ENCODE results near the gene LDAF1. TPM values are rescaled to one million over a fixed set of nuclear protein-coding genes. Genes with fewer than 3 reads are reported as not detected.
"Not testable (repeated sequence)": the region's sequence is repeated elsewhere in the genome, so short reads cannot be mapped to it uniquely, and the experiment has no call there.

The LDAF1 gene
- polyA plus RNA-seq, 1 donor from 2014 or later = 29.7 TPM

- not testable (repeated sequence) for H3K36me3 Mint-ChIP-seq, H3K27ac Mint-ChIP-seq, H3K9me3 Mint-ChIP-seq, H3K27me3 Mint-ChIP-seq
- peaks cover 5 to 18% (median 6%) of the 10 kb centered on the region in 3 donors for H3K4me1 Mint-ChIP-seq
- H3K4me3 Mint-ChIP-seq = peak overlapping the region in 1 of 4 donors; percentile 20
These were observed 2.5 kb upstream of the LDAF1 start for GRCh38 chr16:21156011-21156410.

DNA sequence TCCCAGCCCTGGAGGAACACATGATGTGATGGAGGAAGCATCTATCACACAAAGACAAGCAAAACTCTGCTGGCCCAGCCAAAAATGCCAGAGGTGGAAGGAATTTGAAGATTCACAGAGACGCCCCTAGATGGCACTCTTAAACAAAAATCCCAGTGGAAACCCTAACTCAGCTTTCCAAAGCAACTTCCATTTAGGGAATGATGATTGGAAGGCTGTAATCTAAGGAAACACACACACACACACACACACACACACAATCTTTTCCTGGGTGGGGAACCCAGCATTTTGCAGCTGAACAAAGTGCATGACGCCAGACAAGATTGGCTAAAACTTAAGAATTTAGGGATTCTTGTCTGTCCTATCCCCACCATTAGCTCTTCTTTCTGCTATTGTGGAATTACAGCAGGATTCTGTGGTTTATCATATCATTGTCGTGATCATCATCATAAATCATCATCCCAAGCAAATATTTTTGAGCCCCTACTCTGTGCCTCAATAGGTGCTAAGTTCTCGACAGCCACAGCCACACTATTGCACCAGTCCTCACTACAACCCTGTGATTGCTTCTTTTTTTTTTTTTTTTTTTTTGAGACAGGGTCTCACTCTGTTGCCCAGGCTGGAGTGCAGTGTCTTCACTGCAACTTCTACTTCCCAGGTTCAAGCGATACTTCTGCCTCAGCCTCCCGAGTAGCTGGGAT, 1.6 kb upstream of the LDAF1 start:
- H3K9me3 Mint-ChIP-seq = no peaks in the 10 kb centered on the region
- H3K27ac Mint-ChIP-seq = peak overlapping the region in 1 of 3 donors; percentile 18
- H3K36me3 Mint-ChIP-seq = no peaks in the 10 kb centered on the region
- no peaks in the 10 kb centered on the region for H3K27me3 Mint-ChIP-seq
- peak overlapping the region in 3 of 4 donors; percentile 34 to 90 (median 72) for H3K4me3 Mint-ChIP-seq
- H3K4me1 Mint-ChIP-seq = peaks cover 5 to 18% (median 6%) of the 10 kb centered on the region in 3 donors

- no peaks in the 10 kb centered on the region for H3K36me3 Mint-ChIP-seq
- peak overlapping the region; percentile 90 to 97 (median 94) for H3K4me3 Mint-ChIP-seq
- no peaks in the 10 kb centered on the region for H3K27me3 Mint-ChIP-seq
- H3K9me3 Mint-ChIP-seq = no peaks in the 10 kb centered on the region
- peak overlapping the region in 1 of 3 donors; percentile 63 for H3K27ac Mint-ChIP-seq
- peaks cover 5 to 18% (median 6%) of the 10 kb centered on the region in 3 donors for H3K4me1 Mint-ChIP-seq
These were observed 842 bp upstream of the LDAF1 start for GRCh38 chr16:21157632-21158031.

- Mint-ChIP-seq H3K4me3 (peak overlapping the region; percentile 90 to 97 (median 94)), H3K27me3 (no peaks in the 10 kb centered on the region), H3K27ac (peak overlapping the region in 2 of 3 donors; percentile 51 to 83), H3K9me3 (no peaks in the 10 kb centered on the region), H3K36me3 (peaks cover 5% of the 10 kb centered on the region), H3K4me1 (peaks cover 6 to 18% (median 10%) of the 10 kb centered on the region in 3 donors)
These were observed 942 bp downstream of the LDAF1 start for GRCh38 chr16:21159281-21159951.

DNA sequence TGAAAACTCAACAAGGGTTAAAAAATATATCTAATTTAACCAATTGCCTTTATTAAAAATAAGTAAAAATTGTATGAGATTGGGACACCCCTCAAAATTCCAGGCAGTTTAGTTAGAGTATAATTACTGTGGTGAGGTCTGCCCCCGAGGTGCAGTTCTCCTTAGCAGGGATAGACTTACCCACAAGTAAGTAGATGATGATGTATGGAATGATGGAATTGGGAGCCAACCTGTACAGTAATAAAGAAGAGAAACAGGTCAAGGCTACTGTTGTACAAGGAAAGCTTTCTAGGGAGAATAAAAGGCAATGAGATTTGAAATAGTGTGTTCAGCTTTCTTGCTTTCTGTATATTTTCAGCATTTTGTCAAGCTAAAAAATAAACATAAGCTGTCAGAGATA, 1.8 kb downstream of the LDAF1 start:
- H3K27ac Mint-ChIP-seq = no peak overlapping the region
- peaks cover 12% of the 10 kb centered on the region for H3K36me3 Mint-ChIP-seq
- H3K27me3 Mint-ChIP-seq = no peaks in the 10 kb centered on the region
- no peaks in the 10 kb centered on the region for H3K9me3 Mint-ChIP-seq
- peak overlapping the region in 2 of 4 donors; percentile 65 to 90 for H3K4me3 Mint-ChIP-seq
- peaks cover 6 to 18% (median 12%) of the 10 kb centered on the region in 3 donors for H3K4me1 Mint-ChIP-seq

DNA sequence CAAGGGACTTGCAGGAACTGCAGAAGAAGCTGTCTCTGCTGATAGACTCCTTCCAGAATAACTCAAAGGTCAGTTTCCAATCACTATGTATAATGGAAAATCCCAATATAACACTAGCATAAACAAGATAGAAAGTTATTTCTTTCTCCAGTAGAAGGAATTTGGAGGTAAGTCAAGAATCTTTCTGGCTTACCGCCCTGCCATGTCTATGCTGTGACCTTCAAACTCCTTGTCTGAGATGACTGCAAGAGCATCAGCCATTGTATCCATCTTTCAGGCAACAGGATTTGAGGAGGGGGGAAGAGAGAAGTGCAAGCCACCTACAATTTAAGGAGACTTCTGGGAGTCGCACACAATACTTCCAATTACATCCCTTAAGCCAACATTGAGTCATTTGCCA, 2.7 kb downstream of the LDAF1 start:
- no peak overlapping the region for H3K4me3 Mint-ChIP-seq
- peaks cover 6 to 18% (median 12%) of the 10 kb centered on the region in 3 donors for H3K4me1 Mint-ChIP-seq
- H3K36me3 Mint-ChIP-seq = peaks cover 12% of the 10 kb centered on the region
- no peak overlapping the region for H3K27ac Mint-ChIP-seq
- no peaks in the 10 kb centered on the region for H3K27me3 Mint-ChIP-seq
- no peaks in the 10 kb centered on the region for H3K9me3 Mint-ChIP-seq

GRCh38 chr16:21162661-21163151, 4.2 kb downstream of the LDAF1 start:
- Mint-ChIP-seq H3K27me3 (no peaks in the 10 kb centered on the region), H3K36me3 (peaks cover 12% of the 10 kb centered on the region), H3K9me3 (no peaks in the 10 kb centered on the region), H3K4me1 (peaks cover 9 to 16% (median 11%) of the 10 kb centered on the region in 3 donors), H3K4me3 (no peak overlapping the region), H3K27ac (no peak overlapping the region)

DNA sequence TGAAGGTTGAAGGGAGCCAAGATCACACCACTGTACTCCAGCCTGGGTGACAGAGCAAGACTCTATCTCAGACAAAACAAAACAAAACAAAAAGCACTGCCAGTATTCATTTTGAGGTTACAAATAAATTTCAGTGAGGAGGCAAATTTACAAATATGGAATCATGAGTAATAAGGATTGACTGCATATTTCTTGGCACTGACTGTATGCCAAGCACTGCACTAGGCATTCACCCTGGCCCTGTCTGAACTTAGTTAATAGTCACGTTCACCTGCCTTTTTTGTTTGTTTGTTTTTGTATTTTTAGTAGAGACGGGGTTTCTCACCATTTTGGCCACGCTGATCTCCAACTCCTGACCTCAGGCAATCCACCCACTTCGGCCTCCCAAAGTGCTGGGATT, 5.1 kb downstream of the LDAF1 start:
- Mint-ChIP-seq H3K9me3 (no peaks in the 10 kb centered on the region), H3K4me3 (no peak overlapping the region), H3K27ac (no peak overlapping the region), H3K4me1 (peaks cover 9 to 11% (median 9%) of the 10 kb centered on the region in 3 donors), H3K36me3 (peaks cover 12% of the 10 kb centered on the region), H3K27me3 (no peaks in the 10 kb centered on the region)

DNA sequence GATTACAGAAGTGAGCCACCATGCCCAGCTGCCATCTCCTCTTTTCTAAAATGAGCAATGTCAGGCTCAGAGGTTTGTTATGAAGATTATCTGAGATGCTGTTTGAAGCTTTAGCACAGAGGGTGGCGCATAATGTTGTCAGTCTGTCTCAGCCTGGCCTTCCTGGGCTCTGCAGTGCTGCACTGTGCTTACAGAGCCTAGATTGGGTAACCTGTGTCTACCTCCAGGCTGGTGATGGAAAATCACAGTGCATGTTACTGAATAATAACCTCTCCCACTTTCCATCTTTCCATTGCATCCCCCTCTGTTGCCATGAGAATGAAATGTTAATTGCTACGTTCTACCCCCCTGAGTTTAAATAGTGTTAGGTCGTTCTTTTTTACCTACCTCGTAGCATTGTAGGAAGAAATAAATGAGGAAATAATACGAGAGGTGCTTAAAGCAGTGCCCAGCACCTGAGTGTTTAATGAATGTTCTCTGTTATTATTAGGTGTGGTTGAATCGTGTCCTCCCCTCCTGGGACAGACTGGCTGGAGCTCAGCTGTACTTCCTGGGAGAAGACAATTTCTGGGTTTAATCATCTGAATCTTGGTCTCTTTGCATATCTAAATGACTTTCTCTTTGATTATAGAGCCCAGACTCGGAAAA, 6.2 kb downstream of the LDAF1 start:
- no peaks in the 10 kb centered on the region for H3K27me3 Mint-ChIP-seq
- no peak overlapping the region for H3K4me3 Mint-ChIP-seq
- peaks cover 7 to 10% (median 9%) of the 10 kb centered on the region in 3 donors for H3K4me1 Mint-ChIP-seq
- no peaks in the 10 kb centered on the region for H3K9me3 Mint-ChIP-seq
- H3K36me3 Mint-ChIP-seq = peaks cover 12% of the 10 kb centered on the region
- peak overlapping the region in 1 of 3 donors; percentile 68 for H3K27ac Mint-ChIP-seq

GRCh38 chr16:21166561-21166961, 8.1 kb downstream of the LDAF1 start:
- Mint-ChIP-seq H3K4me1 (peaks cover 0 to 7% (median 3%) of the 10 kb centered on the region in 3 donors), H3K27ac (peak overlapping the region in 1 of 3 donors; percentile 2)

GRCh38 chr16:21167360-21167759, 8.9 kb downstream of the LDAF1 start:
- peaks cover 15% of the 10 kb centered on the region for H3K36me3 Mint-ChIP-seq
- no peaks in the 10 kb centered on the region for H3K9me3 Mint-ChIP-seq
- H3K27ac Mint-ChIP-seq = no peak overlapping the region
- no peaks in the 10 kb centered on the region for H3K27me3 Mint-ChIP-seq
- H3K4me3 Mint-ChIP-seq = no peak overlapping the region
- H3K4me1 Mint-ChIP-seq = peaks cover 0 to 7% (median 3%) of the 10 kb centered on the region in 3 donors

More at GRCh38 chr16:21166561-21166961, 8.1 kb downstream of the LDAF1 start:
- Mint-ChIP-seq H3K9me3 (no peaks in the 10 kb centered on the region), H3K27me3 (no peaks in the 10 kb centered on the region), H3K4me3 (no peak overlapping the region), H3K36me3 (peaks cover 15% of the 10 kb centered on the region)

GRCh38 chr16:21167929-21168602, 9.6 kb downstream of the LDAF1 start:
- no peak overlapping the region for H3K27ac Mint-ChIP-seq
- no peak overlapping the region for H3K4me3 Mint-ChIP-seq
- peaks cover 0 to 3% (median 3%) of the 10 kb centered on the region in 3 donors for H3K4me1 Mint-ChIP-seq
- H3K36me3 Mint-ChIP-seq = peaks cover 12% of the 10 kb centered on the region
- H3K27me3 Mint-ChIP-seq = no peaks in the 10 kb centered on the region
- H3K9me3 Mint-ChIP-seq = no peaks in the 10 kb centered on the region

- H3K27ac Mint-ChIP-seq = no peak overlapping the region
- H3K36me3 Mint-ChIP-seq = peaks cover 12% of the 10 kb centered on the region
- H3K27me3 Mint-ChIP-seq = no peaks in the 10 kb centered on the region
- H3K4me1 Mint-ChIP-seq = peaks cover 0 to 3% (median 2%) of the 10 kb centered on the region in 3 donors
- no peaks in the 10 kb centered on the region for H3K9me3 Mint-ChIP-seq
- H3K4me3 Mint-ChIP-seq = no peak overlapping the region
These were observed 10.9 kb downstream of the LDAF1 start for GRCh38 chr16:21169249-21169981.

DNA sequence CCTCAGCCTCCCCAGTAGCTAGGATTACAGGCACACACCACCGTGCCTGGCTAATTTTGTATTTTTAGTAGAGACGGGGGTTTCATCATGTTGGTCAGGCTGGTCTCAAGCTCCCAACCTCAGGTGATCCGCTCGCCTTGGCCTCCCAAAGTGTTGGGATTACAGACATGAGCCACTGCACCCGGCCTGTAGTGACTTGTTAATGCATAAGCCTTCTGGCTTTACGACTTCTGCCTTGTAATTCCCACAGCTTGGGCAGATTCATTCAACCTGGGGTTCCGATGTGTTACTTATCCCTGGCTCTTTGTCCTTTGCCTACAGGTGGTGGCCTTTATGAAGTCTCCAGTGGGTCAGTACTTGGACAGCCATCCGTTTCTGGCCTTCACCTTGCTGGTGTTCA, 11.6 kb downstream of the LDAF1 start:
- H3K36me3 Mint-ChIP-seq, H3K27ac Mint-ChIP-seq, H3K27me3 Mint-ChIP-seq, H3K4me1 Mint-ChIP-seq, H3K4me3 Mint-ChIP-seq, H3K9me3 Mint-ChIP-seq: not testable (repeated sequence)

Data from IgD-negative memory B cell (primary cell).